ENCODE results near the gene ISCA1. TPM values are rescaled to one million over a fixed set of nuclear protein-coding genes. Genes with fewer than 3 reads are reported as not detected.

The ISCA1 gene
- total RNA-seq, 1 donor from 2014 or later: 20.6 TPM

DNA sequence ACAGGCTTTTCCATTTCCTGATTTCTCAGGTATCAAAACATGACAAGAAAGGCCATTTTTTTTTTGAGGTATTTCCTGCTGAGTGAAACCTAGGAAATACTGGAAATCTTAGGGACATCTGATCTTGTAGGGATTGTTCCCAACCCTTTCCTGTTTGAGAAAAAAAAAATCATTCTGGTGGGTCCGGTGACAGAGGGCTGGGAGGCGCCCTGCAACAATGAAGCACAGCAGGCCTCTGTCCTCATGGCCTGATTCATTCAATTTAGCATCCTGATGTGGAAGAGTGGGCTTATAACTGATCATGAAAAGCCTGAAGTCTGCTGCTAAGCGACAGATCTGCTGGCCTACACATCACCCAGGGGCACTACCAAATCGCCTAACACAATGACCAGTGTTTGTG, 19.8 kb downstream of the ISCA1 start:
- no peaks in the 10 kb centered on the region for H3K27me3 ChIP-seq
- no peak overlapping the region for H3K27ac ChIP-seq
- no peaks in the 10 kb centered on the region for H3K9me3 ChIP-seq
- intact Hi-C loops (cut with DNase I): no loop called here
- DNase-seq (ENCODE audit: low spot score in 2 of 2): no peak
- TF ChIP-seq CTCF (IDR thresholded peaks at IDR 0.05): no peak
- no peaks in the 10 kb centered on the region for H3K4me1 ChIP-seq
- peaks cover 12 to 26% of the 10 kb centered on the region in 2 donors for H3K36me3 ChIP-seq
- H3K4me3 ChIP-seq: no peak overlapping the region

DNA sequence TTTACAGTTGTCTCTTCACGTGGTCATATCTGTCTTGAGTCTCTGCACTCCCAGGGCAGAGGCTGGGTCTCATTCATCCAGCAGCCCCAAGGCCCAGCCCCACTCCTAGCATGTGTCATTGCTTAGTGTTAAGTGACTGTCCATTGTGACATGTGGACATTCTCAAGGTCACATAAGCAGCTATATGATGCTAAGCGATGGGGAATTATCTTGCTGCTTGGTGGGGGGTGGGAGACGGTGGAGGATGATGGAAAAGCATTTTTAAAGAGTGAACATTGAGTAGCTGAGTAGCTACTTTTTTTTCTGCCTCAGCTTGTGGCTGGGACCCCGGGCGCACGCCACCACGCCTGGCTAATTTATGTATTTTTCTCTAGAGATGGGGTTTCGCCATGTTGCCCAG, 22.8 kb downstream of the ISCA1 start, which contains the start of gene C9orf153:
C9orf153 (minus strand) TSS at position 101 of the 400 bp plus-strand sequence. CDS start 30,054 bp downstream, outside the sequence.
- H3K36me3 ChIP-seq: peaks cover 12 to 21% of the 10 kb centered on the region in 2 donors
- H3K9me3 ChIP-seq: no peaks in the 10 kb centered on the region
- TF ChIP-seq CTCF (IDR thresholded peaks at IDR 0.05): no peak
- no peak for DNase-seq (ENCODE audit: low spot score in 2 of 2)
- no peaks in the 10 kb centered on the region for H3K27me3 ChIP-seq
- no peak within 1 kb of the TSS for H3K27ac ChIP-seq
- intact Hi-C loops (cut with DNase I): no loop called here
- H3K4me1 ChIP-seq: no peaks in the 10 kb centered on the region
- H3K4me3 ChIP-seq: no peak within 1 kb of the TSS

GRCh38 chr9:86257391-86257790, 24.9 kb downstream of the ISCA1 start:
- DNase-seq (ENCODE audit: low spot score in 2 of 2): no peak
- TF ChIP-seq CTCF (IDR thresholded peaks at IDR 0.05): no peak

DNA sequence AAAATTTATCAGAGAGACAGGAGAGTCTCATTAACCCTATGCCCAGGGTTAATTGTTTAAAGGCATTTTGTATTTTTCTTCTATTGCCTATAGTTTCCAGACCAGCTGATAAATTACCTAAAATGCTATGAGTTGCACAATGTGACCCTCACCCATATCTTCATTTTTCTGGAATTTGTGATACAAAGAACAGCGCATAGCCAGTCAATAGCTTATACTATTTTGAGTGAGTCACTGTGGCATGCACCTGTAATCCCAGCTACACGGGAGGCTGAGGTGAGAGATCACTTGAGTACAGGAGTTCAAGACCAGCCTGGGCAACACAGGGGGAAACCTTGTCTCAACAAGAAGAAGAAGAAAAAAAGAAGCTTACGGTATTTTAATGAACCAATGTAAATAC, 25.7 kb downstream of the ISCA1 start:
- no peak for TF ChIP-seq CTCF (IDR thresholded peaks at IDR 0.05)
- no peak for DNase-seq (ENCODE audit: low spot score in 2 of 2)
- intact Hi-C loops (cut with DNase I): no loop called here
- Histone ChIP-seq H3K27me3 (no peaks in the 10 kb centered on the region), H3K36me3 (no peaks in the 10 kb centered on the region), H3K4me3 (no peak overlapping the region), H3K9me3 (no peaks in the 10 kb centered on the region), H3K27ac (no peak overlapping the region), H3K4me1 (no peaks in the 10 kb centered on the region)

More at GRCh38 chr9:86257391-86257790, 24.9 kb downstream of the ISCA1 start:
- Histone ChIP-seq H3K36me3 (peaks cover 0 to 3% of the 10 kb centered on the region in 2 donors), H3K27ac (no peak overlapping the region), H3K4me1 (no peaks in the 10 kb centered on the region), H3K4me3 (no peak overlapping the region), H3K27me3 (no peaks in the 10 kb centered on the region), H3K9me3 (no peaks in the 10 kb centered on the region)
- intact Hi-C loops (cut with DNase I): no loop called here

GRCh38 chr9:86253577-86253976, 28.8 kb downstream of the ISCA1 start:
- H3K9me3 ChIP-seq: no peaks in the 10 kb centered on the region
- intact Hi-C loops (cut with DNase I): no loop called here
- H3K4me3 ChIP-seq: no peak overlapping the region
- DNase-seq (ENCODE audit: low spot score in 2 of 2): no peak
- no peak overlapping the region for H3K27ac ChIP-seq
- no peaks in the 10 kb centered on the region for H3K36me3 ChIP-seq
- no peak for TF ChIP-seq CTCF (IDR thresholded peaks at IDR 0.05)
- no peaks in the 10 kb centered on the region for H3K27me3 ChIP-seq
- H3K4me1 ChIP-seq: no peaks in the 10 kb centered on the region

GRCh38 chr9:86252870-86253269, 29.5 kb downstream of the ISCA1 start:
- H3K4me3 ChIP-seq: no peak overlapping the region
- H3K36me3 ChIP-seq: no peaks in the 10 kb centered on the region
- no peaks in the 10 kb centered on the region for H3K4me1 ChIP-seq
- H3K27me3 ChIP-seq: no peaks in the 10 kb centered on the region
- intact Hi-C loops (cut with DNase I): no loop called here
- TF ChIP-seq CTCF (IDR thresholded peaks at IDR 0.05): no peak
- H3K27ac ChIP-seq: no peak overlapping the region
- H3K9me3 ChIP-seq: no peaks in the 10 kb centered on the region
- DNase-seq (ENCODE audit: low spot score in 2 of 2): no peak

Data from ascending aorta (tissue), 2 donors.